Vagina (tissue), 2 donors: ENCODE results near the gene NMBR. TPM values are rescaled to one million over a fixed set of nuclear protein-coding genes. Genes with fewer than 3 reads are reported as not detected.

Experiments
- DNase-seq, 2 donors: peaks; one replicate each; pipeline ENCODE4 v3.0.0-alpha.2; 2017; ENCODE audit errors: extremely low spot score in 2 of 2
- H3K27ac ChIP-seq: fragments of 200-600 bp; sonication (generic); one replicate; pipeline ENCODE4 v1.5.1; 2019
- H3K27me3 ChIP-seq: fragments of 200-600 bp; sonication (generic); one replicate; pipeline ENCODE4 v1.5.1; 2019
- H3K36me3 ChIP-seq, 2 donors: fragments of 200-600 bp; sonication (generic); one replicate each; pipeline ENCODE4 v1.5.1; 2017 to 2019
- H3K4me1 ChIP-seq: fragments of 200-600 bp; sonication (generic); one replicate; pipeline ENCODE4 v1.5.1; 2019
- H3K4me3 ChIP-seq, 2 donors: fragments of 200-600 bp; sonication (generic); 1 replicate in 1 of 2; 2 replicates in 1 of 2; pipeline ENCODE4 v1.5.1; 2016 to 2019
- H3K9me3 ChIP-seq: fragments of 200-600 bp; sonication (generic); one replicate; pipeline ENCODE4 v1.5.1; 2019
- CTCF ChIP-seq, 3 experiments: fragments of 450-650 bp in 2 of 3; fragments of 200-600 bp in 1 of 3; sonication (generic) in 1 of 3; IDR thresholded peaks; one replicate each; pipeline ENCODE4 v1.5.1; 2017 to 2019; ENCODE audit warnings: antibody characterized with exemption in 3 of 3, mild to moderate bottlenecking in 2 of 3, moderate library complexity in 2 of 3
- POLR2A ChIP-seq, 2 donors: fragments of 450-650 bp; IDR thresholded peaks; one replicate each; pipeline ENCODE4 v1.6.1; 2017; ENCODE audit warnings: antibody characterized with exemption in 2 of 2, mild to moderate bottlenecking in 2 of 2, moderate library complexity in 2 of 2
- POLR2AphosphoS5 ChIP-seq, 2 donors: sonication (generic); formaldehyde crosslinking; IDR thresholded peaks; one replicate each; pipeline ENCODE4 v1.9.0; 2017; ENCODE audit warnings: antibody characterized with exemption in 2 of 2, mild to moderate bottlenecking in 2 of 2, low read depth in 1 of 2; ENCODE audit not compliant: insufficient read depth in 1 of 2
- intact Hi-C: fragments of 100-400 bp; cut with DNase I; formaldehyde crosslinking; loops from one replicate; pipeline ENCODE4 v1.15.1; 2023
- total RNA-seq: library from RNA; depleted of rRNA; stranded (reverse); fragments of >200 nt; gene quantifications from one replicate; pipeline ENCODE4 v1.2.3, GENCODE V29; 2016

Gene NMBR
- total RNA-seq, 1 donor from 2014 or later: not detected

- Histone ChIP-seq H3K4me3 (no peak overlapping the region), H3K4me1 (no peaks in the 10 kb centered on the region), H3K27me3 (no peaks in the 10 kb centered on the region), H3K36me3 (no peaks in the 10 kb centered on the region), H3K9me3 (no peaks in the 10 kb centered on the region), H3K27ac (no peak overlapping the region)
- intact Hi-C loops: no loop called here
- TF ChIP-seq POLR2AphosphoS5 (IDR thresholded peaks at IDR 0.05; ENCODE audit: insufficient read depth in 1 of 2, low read depth in 1 of 2): no peak
- DNase-seq: no peak
Measured at GRCh38 chr6:142027074-142027473, 119.8 kb downstream of the NMBR start.

- Histone ChIP-seq H3K4me1 (no peaks in the 10 kb centered on the region), H3K27me3 (no peaks in the 10 kb centered on the region), H3K9me3 (no peaks in the 10 kb centered on the region), H3K36me3 (no peaks in the 10 kb centered on the region), H3K27ac (no peak overlapping the region), H3K4me3 (no peak overlapping the region)
- no peak for DNase-seq
- intact Hi-C loops: no loop called here
- TF ChIP-seq CTCF (IDR thresholded peaks at IDR 0.05) (no peak), POLR2A (IDR thresholded peaks at IDR 0.05) (no peak), POLR2AphosphoS5 (IDR thresholded peaks at IDR 0.05; ENCODE audit: insufficient read depth in 1 of 2, low read depth in 1 of 2) (no peak)
Measured at GRCh38 chr6:142026471-142026870, 120.5 kb downstream of the NMBR start.

Other genes with a start within 250 kb of the NMBR start
- not detected for gene GJE1, start 14.2 kb downstream of the NMBR start, total RNA-seq
- gene VTA1, start 141 bp upstream of the NMBR start, total RNA-seq: 46.4 TPM
- 22.6 TPM for gene ADGRG6, start 154.9 kb upstream of the NMBR start, total RNA-seq